GM12878 (cell line): ENCODE results near the gene DIS3L2. TPM values are rescaled to one million over a fixed set of nuclear protein-coding genes. Genes with fewer than 3 reads are reported as not detected.

Source experiments
- ATAC-seq: fragments of 200-7000 bp; cut with Tn5 transposase; 3 replicates; pipeline ENCODE4 v1.9.1; 2020; ENCODE audit warnings: mild to moderate bottlenecking, moderate library complexity
- BruUV-seq: library from RNA; stranded (reverse); fragments of 400-500 nt; replicated peaks from 2 replicates; lab custom pipeline; 2021; lab: Mats Ljungman, UMichigan
- CTCF ChIA-PET: fragments of 300-600 bp; sonication (Branson Sonifier 250); formaldehyde crosslinking; extraction: SDS; loops from one replicate; lab custom pipeline; 2021; ENCODE audit warnings: inconsistent platforms; lab: Yijun Ruan, JAX
- POLR2A ChIA-PET: fragments of 350-600 bp; formaldehyde crosslinking; extraction: SDS; loops from one replicate; lab custom pipeline; 2021; ENCODE audit warnings: inconsistent platforms; lab: Charles Lee
- RAD21 ChIA-PET: fragments of 300-600 bp; sonication (Branson Sonifier 250); formaldehyde crosslinking; loops from one replicate; lab custom pipeline; 2023; ENCODE audit warnings: antibody characterized with exemption; ENCODE audit not compliant: unreplicated experiment; lab: Charles Lee
- SMC1A ChIA-PET: fragments of 300-600 bp; sonication (Branson Sonifier 250); formaldehyde crosslinking; loops from one replicate; lab custom pipeline; 2023; ENCODE audit not compliant: unreplicated experiment, uncharacterized antibody; lab: Charles Lee
- DNase-seq: peaks from one replicate; pipeline ENCODE4 v3.0.0-alpha.2; 2011; ENCODE audit warnings: low read depth, low spot score
- FAIRE-seq: peaks from 3 replicates; lab custom pipeline; 2011; peaks lifted over from hg19 to GRCh38; lab: Jason Lieb, UNC
- H2AFZ ChIP-seq: 2 replicates; pipeline ENCODE4 v1.6.0; 2011; ENCODE audit warnings: low read depth, low read length, control low read depth; ENCODE audit not compliant: control insufficient read depth
- H3K27ac ChIP-seq: 2 replicates; pipeline ENCODE4 v1.5.1; 2011; ENCODE audit warnings: control low read depth; ENCODE audit not compliant: control insufficient read depth, insufficient read depth
- H3K27me3 ChIP-seq, 2 experiments: replicated peaks in 1 of 2; 2 replicates each; pipeline versions ENCODE4 v1.6.0 to v1.6.1; 2011; ENCODE audit warnings: low read length in 1 of 2; ENCODE audit not compliant: control insufficient read depth in 2 of 2, insufficient read depth in 2 of 2
- H3K36me3 ChIP-seq, 2 experiments: 2 replicates each; pipeline ENCODE4 v1.5.1; 2011; ENCODE audit warnings: low read length in 1 of 2; ENCODE audit not compliant: control insufficient read depth in 2 of 2, insufficient read depth in 2 of 2
- H3K4me1 ChIP-seq: 2 replicates; pipeline ENCODE4 v1.6.1; 2011; ENCODE audit warnings: mild to moderate bottlenecking, low read length, moderate library complexity, mixed read lengths; ENCODE audit not compliant: control insufficient read depth, insufficient read depth
- H3K4me2 ChIP-seq: 2 replicates; pipeline ENCODE4 v1.6.0; 2011; ENCODE audit warnings: control low read depth; ENCODE audit not compliant: control insufficient read depth, insufficient read depth
- H3K4me3 ChIP-seq: fragments of 200-600 bp; sonication (generic); 2 replicates; pipeline ENCODE4 v1.5.1; 2016
- H3K79me2 ChIP-seq: 2 replicates; pipeline ENCODE4 v1.6.0; 2011; ENCODE audit warnings: low read length; ENCODE audit not compliant: control insufficient read depth, insufficient read depth
- H3K9ac ChIP-seq: 2 replicates; pipeline ENCODE4 v1.8.0; 2011; ENCODE audit warnings: low read length, control low read depth, mixed read lengths; ENCODE audit not compliant: control insufficient read depth, insufficient read depth
- H3K9me3 ChIP-seq: replicated peaks from 3 replicates; pipeline ENCODE4 v1.5.1; 2011; ENCODE audit warnings: mild to moderate bottlenecking, low read length; ENCODE audit not compliant: control insufficient read depth, insufficient read depth
- H4K20me1 ChIP-seq: 2 replicates; pipeline ENCODE4 v1.6.0; 2011; ENCODE audit not compliant: control insufficient read depth, insufficient read depth
- FOS ChIP-seq: IDR thresholded peaks from 3 replicates; pipeline ENCODE4 v1.6.1; 2011; ENCODE audit warnings: borderline replicate concordance; ENCODE audit not compliant: insufficient read length; ENCODE audit errors: extremely low read depth
- NBN ChIP-seq: fragments of 450-650 bp; IDR thresholded peaks from 2 replicates; pipeline ENCODE4 v1.6.1; 2016
- WGBS: methylation state at CpG from one replicate; pipeline ENCODE4 v1.1.6; 2016; ENCODE audit warnings: low lambda C conversion rate; ENCODE audit not compliant: insufficient replicate concordance, insufficient coverage; ENCODE audit errors: missing lambda C conversion rate; 5-methylcytosine and 5-hydroxymethylcytosine counted together
- in situ Hi-C: fragments of 300-500 bp; cut with MboI; formaldehyde crosslinking; loops from 9 replicates; pipeline ENCODE4 v1.14.3; 2018; ENCODE audit warnings: mixed read lengths
- intact Hi-C: fragments of 100-400 bp; cut with micrococcal nuclease; formaldehyde crosslinking; loops from one replicate; pipeline ENCODE4 v1.14.2; 2022; ENCODE audit not compliant: unreplicated experiment
- polyA plus RNA-seq, 11 experiments: library from polyadenylated mRNA; depleted of rRNA in 4 of 11; unstranded in 6 of 11; stranded (reverse) in 5 of 11; fragments of >200 nt; fragmentation: Nextera tagmentation in 4 of 11; fragmentation: Illumina TruSeq in 1 of 11; extraction: Ambion mirVana in 4 of 11; extraction: Trizol in 1 of 11; gene quantifications; 1 replicate in 1 of 11; 2 replicates in 10 of 11; pipeline versions ENCODE4 v1.2.1 to v1.2.3, GENCODE V29; 2011 to 2016; ENCODE audit warnings: inconsistent platforms in 2 of 11, missing spikeins in 2 of 11, low read depth in 1 of 11
- total RNA-seq, 4 experiments: library from RNA; depleted of rRNA in 3 of 4; stranded (reverse); fragments of >200 nt in 3 of 4; fragmentation: Illumina TruSeq in 1 of 4; extraction: Trizol in 1 of 4; gene quantifications; 2 replicates each; pipeline versions ENCODE4 v1.2.1 to v1.2.3, GENCODE V29; 2013 to 2021
- TF ChIP-seq, protein P1 (sequence below): fragments of 450-650 bp; IDR thresholded peaks from 2 replicates; pipeline ENCODE4 v1.6.1; 2017; ENCODE audit warnings: mild to moderate bottlenecking, moderate library complexity
- TF ChIP-seq, protein P2 (sequence below): IDR thresholded peaks from 2 replicates; pipeline ENCODE4 v1.6.1; 2012; ENCODE audit warnings: improper control_type of control experiment, low read depth, low read length; ENCODE audit not compliant: insufficient replicate concordance
- TF ChIP-seq, protein P3 (sequence below): fragments of 450-650 bp; formaldehyde crosslinking; IDR thresholded peaks from 2 replicates; pipeline ENCODE4 v1.5.0; 2022; ENCODE audit warnings: mild to moderate bottlenecking, missing genetic modification characterization

The DIS3L2 gene
- total and polyA plus RNA-seq, 10 of the 15 experiments (the other 5 are each of a cell fraction or from before 2014, with no cell fraction given), result 3.5 to 27.1 (median 16.0) TPM

GRCh38 chr2:231987124-231987727, 25.7 kb downstream of the DIS3L2 start (continued):
- TF ChIP-seq, protein P1, sequence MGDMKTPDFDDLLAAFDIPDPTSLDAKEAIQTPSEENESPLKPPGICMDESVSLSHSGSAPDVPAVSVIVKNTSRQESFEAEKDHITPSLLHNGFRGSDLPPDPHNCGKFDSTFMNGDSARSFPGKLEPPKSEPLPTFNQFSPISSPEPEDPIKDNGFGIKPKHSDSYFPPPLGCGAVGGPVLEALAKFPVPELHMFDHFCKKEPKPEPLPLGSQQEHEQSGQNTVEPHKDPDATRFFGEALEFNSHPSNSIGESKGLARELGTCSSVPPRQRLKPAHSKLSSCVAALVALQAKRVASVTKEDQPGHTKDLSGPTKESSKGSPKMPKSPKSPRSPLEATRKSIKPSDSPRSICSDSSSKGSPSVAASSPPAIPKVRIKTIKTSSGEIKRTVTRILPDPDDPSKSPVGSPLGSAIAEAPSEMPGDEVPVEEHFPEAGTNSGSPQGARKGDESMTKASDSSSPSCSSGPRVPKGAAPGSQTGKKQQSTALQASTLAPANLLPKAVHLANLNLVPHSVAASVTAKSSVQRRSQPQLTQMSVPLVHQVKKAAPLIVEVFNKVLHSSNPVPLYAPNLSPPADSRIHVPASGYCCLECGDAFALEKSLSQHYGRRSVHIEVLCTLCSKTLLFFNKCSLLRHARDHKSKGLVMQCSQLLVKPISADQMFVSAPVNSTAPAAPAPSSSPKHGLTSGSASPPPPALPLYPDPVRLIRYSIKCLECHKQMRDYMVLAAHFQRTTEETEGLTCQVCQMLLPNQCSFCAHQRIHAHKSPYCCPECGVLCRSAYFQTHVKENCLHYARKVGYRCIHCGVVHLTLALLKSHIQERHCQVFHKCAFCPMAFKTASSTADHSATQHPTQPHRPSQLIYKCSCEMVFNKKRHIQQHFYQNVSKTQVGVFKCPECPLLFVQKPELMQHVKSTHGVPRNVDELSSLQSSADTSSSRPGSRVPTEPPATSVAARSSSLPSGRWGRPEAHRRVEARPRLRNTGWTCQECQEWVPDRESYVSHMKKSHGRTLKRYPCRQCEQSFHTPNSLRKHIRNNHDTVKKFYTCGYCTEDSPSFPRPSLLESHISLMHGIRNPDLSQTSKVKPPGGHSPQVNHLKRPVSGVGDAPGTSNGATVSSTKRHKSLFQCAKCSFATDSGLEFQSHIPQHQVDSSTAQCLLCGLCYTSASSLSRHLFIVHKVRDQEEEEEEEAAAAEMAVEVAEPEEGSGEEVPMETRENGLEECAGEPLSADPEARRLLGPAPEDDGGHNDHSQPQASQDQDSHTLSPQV, result no peak

DNA sequence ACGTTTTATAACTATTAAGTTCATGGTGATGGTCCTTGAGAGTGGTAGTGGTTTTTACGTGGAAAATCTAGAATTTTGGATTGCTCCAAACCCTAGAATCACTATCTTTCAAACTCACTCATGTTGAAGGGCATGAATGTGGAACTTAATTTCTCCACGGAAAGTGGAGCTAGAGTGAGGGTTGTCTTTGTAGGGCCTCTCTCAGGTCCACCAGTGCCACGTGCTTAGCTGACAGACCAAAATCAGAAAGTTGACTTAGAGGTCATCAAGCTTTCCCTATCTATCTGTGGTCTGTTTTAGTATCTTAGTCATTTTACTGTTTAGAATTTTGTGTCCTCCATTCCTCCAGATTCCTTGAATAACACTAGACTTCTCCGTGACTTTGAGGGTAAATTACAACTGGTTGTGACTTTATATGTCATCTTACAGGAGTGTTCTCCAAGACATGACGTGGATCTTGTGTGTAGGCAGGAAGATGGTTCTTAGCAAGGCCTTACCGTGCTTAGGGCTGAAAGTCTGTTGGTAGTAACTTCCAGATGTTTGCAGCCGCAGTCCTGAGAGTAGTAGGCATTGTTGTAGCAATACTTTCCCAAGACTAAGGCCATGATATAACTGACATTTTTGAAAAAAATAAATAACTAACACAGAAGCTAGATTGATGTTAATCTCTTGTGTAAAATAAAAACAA, 26.8 kb downstream of the DIS3L2 start:
- no peaks in the 10 kb centered on the region for H4K20me1 ChIP-seq
- H3K4me3 ChIP-seq, result no peak overlapping the region
- no peak overlapping the region for H3K4me2 ChIP-seq
- TF ChIP-seq, protein P2, sequence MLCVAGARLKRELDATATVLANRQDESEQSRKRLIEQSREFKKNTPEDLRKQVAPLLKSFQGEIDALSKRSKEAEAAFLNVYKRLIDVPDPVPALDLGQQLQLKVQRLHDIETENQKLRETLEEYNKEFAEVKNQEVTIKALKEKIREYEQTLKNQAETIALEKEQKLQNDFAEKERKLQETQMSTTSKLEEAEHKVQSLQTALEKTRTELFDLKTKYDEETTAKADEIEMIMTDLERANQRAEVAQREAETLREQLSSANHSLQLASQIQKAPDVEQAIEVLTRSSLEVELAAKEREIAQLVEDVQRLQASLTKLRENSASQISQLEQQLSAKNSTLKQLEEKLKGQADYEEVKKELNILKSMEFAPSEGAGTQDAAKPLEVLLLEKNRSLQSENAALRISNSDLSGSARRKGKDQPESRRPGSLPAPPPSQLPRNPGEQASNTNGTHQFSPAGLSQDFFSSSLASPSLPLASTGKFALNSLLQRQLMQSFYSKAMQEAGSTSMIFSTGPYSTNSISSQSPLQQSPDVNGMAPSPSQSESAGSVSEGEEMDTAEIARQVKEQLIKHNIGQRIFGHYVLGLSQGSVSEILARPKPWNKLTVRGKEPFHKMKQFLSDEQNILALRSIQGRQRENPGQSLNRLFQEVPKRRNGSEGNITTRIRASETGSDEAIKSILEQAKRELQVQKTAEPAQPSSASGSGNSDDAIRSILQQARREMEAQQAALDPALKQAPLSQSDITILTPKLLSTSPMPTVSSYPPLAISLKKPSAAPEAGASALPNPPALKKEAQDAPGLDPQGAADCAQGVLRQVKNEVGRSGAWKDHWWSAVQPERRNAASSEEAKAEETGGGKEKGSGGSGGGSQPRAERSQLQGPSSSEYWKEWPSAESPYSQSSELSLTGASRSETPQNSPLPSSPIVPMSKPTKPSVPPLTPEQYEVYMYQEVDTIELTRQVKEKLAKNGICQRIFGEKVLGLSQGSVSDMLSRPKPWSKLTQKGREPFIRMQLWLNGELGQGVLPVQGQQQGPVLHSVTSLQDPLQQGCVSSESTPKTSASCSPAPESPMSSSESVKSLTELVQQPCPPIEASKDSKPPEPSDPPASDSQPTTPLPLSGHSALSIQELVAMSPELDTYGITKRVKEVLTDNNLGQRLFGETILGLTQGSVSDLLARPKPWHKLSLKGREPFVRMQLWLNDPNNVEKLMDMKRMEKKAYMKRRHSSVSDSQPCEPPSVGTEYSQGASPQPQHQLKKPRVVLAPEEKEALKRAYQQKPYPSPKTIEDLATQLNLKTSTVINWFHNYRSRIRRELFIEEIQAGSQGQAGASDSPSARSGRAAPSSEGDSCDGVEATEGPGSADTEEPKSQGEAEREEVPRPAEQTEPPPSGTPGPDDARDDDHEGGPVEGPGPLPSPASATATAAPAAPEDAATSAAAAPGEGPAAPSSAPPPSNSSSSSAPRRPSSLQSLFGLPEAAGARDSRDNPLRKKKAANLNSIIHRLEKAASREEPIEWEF, result no peak
- no peak for TF ChIP-seq NBN
- no peak for TF ChIP-seq FOS
- TF ChIP-seq, protein P3, sequence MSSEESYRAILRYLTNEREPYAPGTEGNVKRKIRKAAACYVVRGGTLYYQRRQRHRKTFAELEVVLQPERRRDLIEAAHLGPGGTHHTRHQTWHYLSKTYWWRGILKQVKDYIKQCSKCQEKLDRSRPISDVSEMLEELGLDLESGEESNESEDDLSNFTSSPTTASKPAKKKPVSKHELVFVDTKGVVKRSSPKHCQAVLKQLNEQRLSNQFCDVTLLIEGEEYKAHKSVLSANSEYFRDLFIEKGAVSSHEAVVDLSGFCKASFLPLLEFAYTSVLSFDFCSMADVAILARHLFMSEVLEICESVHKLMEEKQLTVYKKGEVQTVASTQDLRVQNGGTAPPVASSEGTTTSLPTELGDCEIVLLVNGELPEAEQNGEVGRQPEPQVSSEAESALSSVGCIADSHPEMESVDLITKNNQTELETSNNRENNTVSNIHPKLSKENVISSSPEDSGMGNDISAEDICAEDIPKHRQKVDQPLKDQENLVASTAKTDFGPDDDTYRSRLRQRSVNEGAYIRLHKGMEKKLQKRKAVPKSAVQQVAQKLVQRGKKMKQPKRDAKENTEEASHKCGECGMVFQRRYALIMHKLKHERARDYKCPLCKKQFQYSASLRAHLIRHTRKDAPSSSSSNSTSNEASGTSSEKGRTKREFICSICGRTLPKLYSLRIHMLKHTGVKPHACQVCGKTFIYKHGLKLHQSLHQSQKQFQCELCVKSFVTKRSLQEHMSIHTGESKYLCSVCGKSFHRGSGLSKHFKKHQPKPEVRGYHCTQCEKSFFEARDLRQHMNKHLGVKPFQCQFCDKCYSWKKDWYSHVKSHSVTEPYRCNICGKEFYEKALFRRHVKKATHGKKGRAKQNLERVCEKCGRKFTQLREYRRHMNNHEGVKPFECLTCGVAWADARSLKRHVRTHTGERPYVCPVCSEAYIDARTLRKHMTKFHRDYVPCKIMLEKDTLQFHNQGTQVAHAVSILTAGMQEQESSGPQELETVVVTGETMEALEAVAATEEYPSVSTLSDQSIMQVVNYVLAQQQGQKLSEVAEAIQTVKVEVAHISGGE, result 0 out of 2 replicates have a peak, but pooled peaks have one; percentile 27
- ChIA-PET SMC1A (no interaction called here), RAD21 (interaction anchor here (0.5 kb wide), 1 partner anchor 36 kb away, joined by 3 read pairs; no protein-coding TSS in a partner anchor), CTCF (no interaction called here), POLR2A (no interaction called here)
- no peak overlapping the region for H3K27ac ChIP-seq
- in situ Hi-C loops, result no loop called here
- H3K9me3 ChIP-seq, result no peaks in the 10 kb centered on the region
- no peak for FAIRE-seq
- no peak overlapping the region for H2AFZ ChIP-seq
- WGBS, result 78% methylated on average over 8 of the region's 8 CpGs
- no TSS peak for BruUV-seq
- H3K36me3 ChIP-seq, result no peaks in the 10 kb centered on the region
- peaks cover 2% of the 10 kb centered on the region for H3K79me2 ChIP-seq
- no peaks in the 10 kb centered on the region for H3K27me3 ChIP-seq
- ATAC-seq, result no peak
- intact Hi-C loops, result no loop called here
- no peaks in the 10 kb centered on the region; the same call in 1 of the 2 replicates for H3K4me1 ChIP-seq
- H3K9ac ChIP-seq, result no peak overlapping the region
- no peak for DNase-seq
